NK-92 treated with Interleukin-12 subunit alpha and Interleukin-12 subunit beta, amount 100 ng/mL, for 24 hours (cell line): Measurements from ENCODE around the gene STAP1.
"Not testable (repeated sequence)": the region's sequence is repeated elsewhere in the genome, so short reads cannot be mapped to it uniquely, and the experiment has no call there.

Source experiments
- DNase-seq: peaks from one replicate; lab custom pipeline; 2025; lab: John Stamatoyannopoulos, UW

Gene STAP1

DNA sequence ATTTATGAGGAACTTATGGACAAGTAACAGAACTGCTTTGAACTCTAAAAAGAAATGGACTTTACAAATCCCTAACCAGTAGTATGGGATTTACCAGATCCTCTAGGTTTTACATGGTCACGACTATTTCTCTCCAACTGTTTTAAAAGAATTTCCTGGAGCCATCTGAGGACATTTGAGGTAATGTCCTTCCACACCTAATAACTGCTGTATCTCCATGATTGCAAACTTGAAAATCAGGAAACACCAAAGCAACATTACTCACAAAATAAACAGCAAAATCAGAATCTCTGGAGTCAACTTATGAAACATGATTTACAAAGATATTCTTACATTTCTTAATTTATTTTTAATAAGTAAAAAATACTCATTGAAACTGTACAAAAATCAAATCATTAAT lies 58.0 kb downstream of the STAP1 start:
- no peak for DNase-seq

DNA sequence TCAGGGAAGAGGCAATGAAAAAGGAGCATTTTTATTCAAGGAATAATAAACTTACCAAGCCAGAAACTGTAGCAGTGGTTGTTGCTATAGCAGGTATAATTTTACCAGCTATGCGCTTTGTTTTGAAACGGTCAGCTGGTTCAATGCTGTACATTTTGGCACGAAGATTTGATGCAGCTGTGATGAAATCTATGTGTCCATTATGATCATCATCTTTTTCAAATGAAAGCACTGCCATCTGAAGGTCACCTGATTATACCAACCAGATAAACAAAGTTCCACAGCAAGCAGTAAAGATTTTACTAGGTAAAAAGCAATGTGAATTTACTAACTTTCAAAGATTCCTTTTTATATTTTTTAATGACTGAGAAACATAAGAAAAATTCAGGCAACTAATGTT lies 66.4 kb downstream of the STAP1 start:
- no peak for DNase-seq

DNA sequence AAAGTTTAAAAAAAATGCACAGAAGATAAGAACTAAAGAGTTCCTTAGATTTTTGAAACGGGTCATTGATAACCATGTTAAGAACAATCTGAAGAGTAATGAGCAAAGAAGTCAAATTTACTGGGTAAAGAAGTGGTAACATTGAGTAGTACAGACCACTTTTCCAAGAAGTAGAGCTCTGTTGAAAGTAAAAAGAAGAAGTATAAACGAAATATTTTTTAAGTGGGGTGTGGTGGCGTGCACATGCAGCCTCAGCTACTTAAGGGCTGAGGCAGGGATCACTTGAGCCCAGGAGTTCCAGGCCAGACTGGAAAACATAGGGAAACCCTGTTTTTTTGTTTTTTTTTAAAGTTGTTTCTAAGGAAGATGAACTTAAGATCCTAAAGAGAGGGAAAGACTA lies 74.0 kb downstream of the STAP1 start:
- DNase-seq: no peak

GRCh38 chr4:67634741-67635140 lies 76.2 kb downstream of the STAP1 start:
- no peak for DNase-seq

DNA sequence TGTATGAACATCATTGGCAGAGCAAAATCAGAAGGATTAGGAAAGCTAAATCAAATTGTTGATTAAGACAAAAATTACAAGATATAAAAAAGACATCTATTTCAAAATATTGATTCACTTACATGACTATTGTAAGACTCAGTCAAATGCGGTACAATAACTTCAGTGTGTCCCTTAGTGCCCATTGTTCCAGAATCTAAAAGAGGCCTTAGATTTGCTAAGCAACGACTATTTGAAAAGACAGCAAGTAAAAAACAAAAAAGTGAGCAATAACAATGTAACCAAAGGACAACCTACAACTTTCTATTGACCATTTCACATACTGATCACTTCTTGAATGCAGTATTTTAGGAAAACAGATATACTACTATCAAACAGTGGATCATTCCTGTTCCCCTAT lies 76.8 kb downstream of the STAP1 start:
- DNase-seq: no peak

DNA sequence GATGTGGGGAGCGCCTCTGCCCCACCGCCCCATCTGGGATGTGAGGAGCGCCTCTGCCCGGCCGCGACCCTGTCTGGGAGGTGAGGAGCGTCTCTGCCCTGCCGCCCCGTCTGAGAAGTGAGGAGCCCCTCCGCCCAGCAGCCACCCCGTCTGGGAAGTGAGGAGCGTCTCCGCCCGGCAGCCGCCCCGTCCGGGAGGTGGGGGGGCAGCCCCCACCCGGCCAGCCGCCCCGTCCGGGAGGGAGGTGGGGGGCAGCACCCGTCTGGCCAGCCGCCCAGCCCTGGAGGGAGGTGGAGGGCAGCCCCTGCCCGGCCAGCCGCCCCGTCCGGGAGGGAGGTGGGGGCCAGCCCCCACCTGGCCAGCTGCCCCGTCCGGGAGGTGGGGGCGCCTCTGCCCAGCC lies 78.5 kb downstream of the STAP1 start:
- not testable (repeated sequence) for DNase-seq

DNA sequence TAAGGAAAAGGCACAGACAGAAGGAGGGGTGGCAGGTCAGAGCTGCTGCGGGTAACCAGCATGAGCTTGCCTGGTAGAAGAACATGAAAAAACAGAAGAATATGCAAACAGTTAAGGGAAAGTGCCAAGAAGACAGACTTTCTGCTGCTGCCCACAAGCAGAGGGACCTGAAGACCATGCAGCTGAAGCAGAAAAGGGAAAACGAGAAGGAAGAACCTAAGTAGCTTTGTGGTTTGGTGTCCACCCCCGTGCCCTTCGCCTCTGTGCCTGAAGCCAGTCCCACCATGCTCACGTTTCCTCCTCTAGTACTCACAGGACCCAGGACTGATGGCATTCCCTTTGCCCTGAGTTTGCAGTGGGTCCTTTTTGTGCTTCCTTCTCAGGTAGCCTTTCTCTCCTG lies 79.6 kb downstream of the STAP1 start:
- no peak for DNase-seq

DNA sequence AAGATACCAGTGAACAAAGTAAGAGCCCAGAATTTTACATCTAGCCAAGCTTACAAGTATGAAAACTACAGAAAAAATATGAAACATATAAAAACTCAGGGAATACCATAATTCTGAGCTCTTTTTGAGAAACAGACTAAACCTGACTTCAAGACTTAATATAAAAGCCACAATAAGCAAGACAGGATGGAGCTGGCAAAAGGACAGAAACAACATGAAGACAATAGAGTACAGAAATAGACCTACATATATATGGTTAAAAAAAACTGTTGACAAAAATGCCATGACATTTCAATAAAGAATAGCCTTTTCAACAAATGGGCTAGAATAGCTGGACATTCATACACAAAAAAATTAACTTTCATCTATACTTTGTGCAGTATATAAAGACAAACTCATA lies 93.0 kb downstream of the STAP1 start:
- DNase-seq: no peak
